SK-N-SH (cell line): ENCODE data around the gene RAPGEF2. TPM values are rescaled to one million over a fixed set of nuclear protein-coding genes. Genes with fewer than 3 reads are reported as not detected.

ENCODE experiments used
- CTCF ChIA-PET: fragments of 300-600, 350-600 bp; formaldehyde crosslinking; extraction: SDS; loops from one replicate; lab custom pipeline; 2021; lab: Yijun Ruan, JAX
- POLR2A ChIA-PET: fragments of 350-600 bp; sonication (Branson Sonifier 250); formaldehyde crosslinking; extraction: SDS; loops from one replicate; lab custom pipeline; 2020; ENCODE audit warnings: antibody characterized with exemption, inconsistent platforms; lab: Yijun Ruan, JAX
- DNase-seq: peaks from one replicate; pipeline ENCODE4 v3.0.0; 2012
- H2AFZ ChIP-seq: fragments of 200-600 bp; sonication (generic); 2 replicates; pipeline ENCODE4 v1.8.1; 2016; ENCODE audit warnings: antibody characterized with exemption, mild to moderate bottlenecking, low read depth
- H3F3A ChIP-seq: fragments of 200-600 bp; sonication (generic); replicated peaks from 2 replicates; pipeline ENCODE3; 2016; ENCODE audit warnings: antibody characterized with exemption, mild to moderate bottlenecking; ENCODE audit not compliant: insufficient read depth
- H3K27ac ChIP-seq, 2 experiments: fragments of 200-500 bp in 1 of 2; fragments of 200-600 bp in 1 of 2; sonication (Bioruptor generic) in 1 of 2; sonication (generic), shearing (Covaris generic) in 1 of 2; 2 replicates each; pipeline versions ENCODE4 v1.5.1 to v1.6.1; 2014 to 2016; ENCODE audit warnings: low read depth in 2 of 2, inconsistent platforms in 1 of 2, low read length in 1 of 2, mild to moderate bottlenecking in 1 of 2, mixed read lengths in 1 of 2
- H3K27me3 ChIP-seq: fragments of 200-600 bp; sonication (generic), shearing (Covaris generic); 2 replicates; pipeline ENCODE4 v1.6.1; 2016; ENCODE audit warnings: mixed run types; ENCODE audit not compliant: insufficient read depth
- H3K36me3 ChIP-seq, 2 experiments: fragments of 200-500 bp in 1 of 2; fragments of 200-600 bp in 1 of 2; sonication (Bioruptor generic) in 1 of 2; sonication (generic) in 1 of 2; replicated peaks in 1 of 2; 2 replicates each; pipeline versions ENCODE3 to v1.5.1; 2014 to 2016; ENCODE audit warnings: low read length in 1 of 2, mild to moderate bottlenecking in 1 of 2; ENCODE audit not compliant: insufficient read depth in 2 of 2, control insufficient read depth in 1 of 2
- H3K4me1 ChIP-seq, 2 experiments: fragments of 200-500 bp in 1 of 2; fragments of 200-600 bp in 1 of 2; sonication (Bioruptor generic) in 1 of 2; sonication (generic), shearing (Covaris generic) in 1 of 2; 2 replicates each; pipeline versions ENCODE4 v1.5.1 to v1.6.1; 2014 to 2016; ENCODE audit warnings: low read depth in 1 of 2, low read length in 1 of 2, mixed run types in 1 of 2; ENCODE audit not compliant: insufficient read depth in 2 of 2, control insufficient read depth in 1 of 2
- H3K4me2 ChIP-seq: fragments of 200-600 bp; sonication (generic), shearing (Covaris generic); 2 replicates; pipeline ENCODE4 v1.6.1; 2017; ENCODE audit warnings: mixed run types
- H3K4me3 ChIP-seq, 2 experiments: fragments of 200-500 bp in 1 of 2; fragments of 200-600 bp in 1 of 2; sonication (Bioruptor generic) in 1 of 2; sonication (generic), shearing (Covaris generic) in 1 of 2; 2 replicates each; pipeline versions ENCODE4 v1.5.1 to v1.8.1; 2014 to 2016; ENCODE audit warnings: low read depth in 2 of 2, inconsistent platforms in 1 of 2, low read length in 1 of 2, mild to moderate bottlenecking in 1 of 2, mixed read lengths in 1 of 2, moderate library complexity in 1 of 2
- H3K79me2 ChIP-seq: fragments of 200-600 bp; sonication (generic); 2 replicates; pipeline ENCODE4 v1.8.1; 2017; ENCODE audit warnings: mild to moderate bottlenecking; ENCODE audit not compliant: insufficient read depth
- H3K9ac ChIP-seq: fragments of 200-600 bp; sonication (generic); 2 replicates; pipeline ENCODE4 v1.6.1; 2017; ENCODE audit warnings: mixed run types
- H3K9me2 ChIP-seq: fragments of 200-600 bp; sonication (generic); 2 replicates; pipeline ENCODE4 v1.6.1; 2017; ENCODE audit warnings: mixed run types
- H3K9me3 ChIP-seq: fragments of 200-600 bp; sonication (generic); 2 replicates; pipeline ENCODE4 v1.6.1; 2017; ENCODE audit warnings: mixed run types, mild to moderate bottlenecking, moderate library complexity
- H4K20me1 ChIP-seq: fragments of 200-600 bp; sonication (generic); 2 replicates; pipeline ENCODE4 v1.6.1; 2017; ENCODE audit warnings: mild to moderate bottlenecking, mixed run types; ENCODE audit not compliant: insufficient read depth
- ELF1 ChIP-seq: IDR thresholded peaks from 2 replicates; pipeline ENCODE4 v1.4.0; 2012
- EZH2phosphoT487 ChIP-seq: fragments of 200-600 bp; sonication (generic); IDR thresholded peaks from 2 replicates; pipeline ENCODE4 v1.6.1; 2017; ENCODE audit warnings: low read depth, mixed run types, mild to moderate bottlenecking, antibody characterized with exemption, moderate library complexity, borderline replicate concordance
- FOSL2 ChIP-seq: IDR thresholded peaks from 2 replicates; pipeline ENCODE4 v1.4.0; 2012; ENCODE audit warnings: low read depth, mild to moderate bottlenecking, moderate library complexity, borderline replicate concordance
- FOXJ3 ChIP-seq: sonication (generic); formaldehyde crosslinking; IDR thresholded peaks from 2 replicates; pipeline ENCODE4 v1.5.1; 2020; ENCODE audit warnings: mild to moderate bottlenecking, missing genetic modification reagents
- MEF2A ChIP-seq: IDR thresholded peaks from 2 replicates; pipeline ENCODE4 v1.4.0; 2012; ENCODE audit warnings: low read depth, borderline replicate concordance
- MXI1 ChIP-seq: IDR thresholded peaks from 2 replicates; pipeline ENCODE4 v1.6.1; 2012; ENCODE audit warnings: mild to moderate bottlenecking, low read depth, low read length, improper control_type of control experiment
- NFIC ChIP-seq: IDR thresholded peaks from 2 replicates; pipeline ENCODE4 v1.4.0; 2012; ENCODE audit warnings: borderline replicate concordance
- RAD21 ChIP-seq: IDR thresholded peaks from 2 replicates; pipeline ENCODE4 v1.6.1; 2012; ENCODE audit warnings: mild to moderate bottlenecking, low read length
- RCOR1 ChIP-seq: fragments of 150-350 bp; IDR thresholded peaks from 2 replicates; pipeline ENCODE4 v1.6.1; 2017; ENCODE audit warnings: antibody characterized with exemption, low read length
- SIN3A ChIP-seq: IDR thresholded peaks from 2 replicates; pipeline ENCODE4 v1.6.1; 2012; ENCODE audit warnings: low read depth, mild to moderate bottlenecking, low read length, moderate library complexity, borderline replicate concordance
- TAF1 ChIP-seq: IDR thresholded peaks from 2 replicates; pipeline ENCODE4 v1.6.1; 2012; ENCODE audit warnings: low read depth, mild to moderate bottlenecking, low read length, moderate library complexity, borderline replicate concordance
- TCF12 ChIP-seq: IDR thresholded peaks from 2 replicates; pipeline ENCODE4 v1.4.0; 2012
- WGBS: methylation state at CpG from one replicate; pipeline ENCODE4 v1.1.6; 2017; ENCODE audit warnings: low lambda C conversion rate; 5-methylcytosine and 5-hydroxymethylcytosine counted together
- polyA plus RNA-seq, 3 experiments: library from polyadenylated mRNA; depleted of rRNA; stranded (reverse); fragments of >200 nt; gene quantifications; 2 replicates each; pipeline ENCODE4 v1.2.3, GENCODE V29; 2012
- TF ChIP-seq, protein P1 (sequence below): IDR thresholded peaks from 2 replicates; pipeline ENCODE4 v1.4.0; 2012; ENCODE audit warnings: low read depth, borderline replicate concordance
- TF ChIP-seq, protein P2 (sequence below): IDR thresholded peaks from 2 replicates; pipeline ENCODE4 v1.6.1; 2012; ENCODE audit warnings: mild to moderate bottlenecking, low read depth, low read length, moderate library complexity
- TF ChIP-seq, protein P3 (sequence below): IDR thresholded peaks from 2 replicates; pipeline ENCODE4 v1.4.0; 2012; ENCODE audit warnings: low read depth

The RAPGEF2 gene
- polyA plus RNA-seq, 1 of the 3 experiments (the other 2 are of a cell fraction) = 19.2 TPM

DNA sequence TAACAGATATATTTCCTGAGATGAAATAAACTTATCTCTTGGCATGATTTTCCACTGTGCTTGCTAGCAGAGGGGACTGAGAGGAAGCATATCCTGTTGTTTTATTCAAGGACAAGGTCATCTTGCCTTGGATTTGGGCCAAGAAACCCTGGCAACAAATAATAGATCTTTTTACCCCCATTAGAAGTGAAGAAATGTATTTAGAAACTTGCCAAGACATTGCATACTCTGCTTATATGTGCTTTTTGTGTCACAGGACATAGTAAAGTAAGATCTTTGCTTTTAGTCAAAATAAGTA lies 170.2 kb downstream of the RAPGEF2 start:
- ChIA-PET POLR2A (no interaction called here), CTCF (no interaction called here)
- H3K79me2 ChIP-seq = peaks cover 53% of the 10 kb centered on the region
- 0 out of 2 replicates have a peak overlapping the region, but pooled peaks have one; percentile 9 for H3K4me2 ChIP-seq
- no peaks in the 10 kb centered on the region for H4K20me1 ChIP-seq
- H3K9me3 ChIP-seq = no peaks in the 10 kb centered on the region
- DNase-seq = peak; percentile 45
- H2AFZ ChIP-seq = no peak overlapping the region
- no peak overlapping the region for H3K4me3 ChIP-seq
- peaks cover 26 to 40% of the 10 kb centered on the region in 2 experiments for H3K4me1 ChIP-seq
- peaks cover 13% of the 10 kb centered on the region for H3F3A ChIP-seq
- H3K27ac ChIP-seq = peak overlapping the region; percentile 24 to 36; a peak in 3 of 4 replicates
- H3K9me2 ChIP-seq = no peaks in the 10 kb centered on the region
- no peaks in the 10 kb centered on the region for H3K27me3 ChIP-seq
- TF ChIP-seq TCF12 (peak; percentile 29; the same call in 1 of the 2 replicates), NFIC (peak; percentile 66), FOSL2 (no peak), EZH2phosphoT487 (no peak), RCOR1 (0 out of 2 replicates have a peak, but pooled peaks have one; percentile 29)
- H3K9ac ChIP-seq = no peak overlapping the region
- H3K36me3 ChIP-seq = peaks cover 0 to 3% of the 10 kb centered on the region in 2 experiments

DNA sequence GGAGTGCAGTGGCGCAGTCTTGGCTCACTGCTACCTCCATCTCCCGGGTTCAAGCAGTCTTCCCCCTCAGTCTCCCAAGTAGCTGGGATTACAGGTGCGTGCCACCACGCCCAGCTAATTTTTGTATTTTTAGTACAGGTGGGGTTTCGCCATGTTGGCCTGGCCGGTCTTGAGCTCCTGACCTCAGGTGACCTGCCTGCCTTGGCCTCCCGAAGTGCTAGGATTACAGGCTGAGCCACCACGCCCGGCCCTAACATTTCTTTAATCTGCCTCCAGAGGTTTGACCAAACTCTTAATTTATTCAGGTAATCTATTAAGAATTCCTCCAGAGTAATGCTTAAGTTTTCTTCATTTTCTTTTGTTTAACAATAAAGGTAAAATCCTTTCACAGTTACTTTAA lies 171.0 kb downstream of the RAPGEF2 start:
- DNase-seq = no peak
- H3K9ac ChIP-seq = no peak overlapping the region
- H3K4me1 ChIP-seq = peaks cover 22 to 40% of the 10 kb centered on the region in 2 experiments
- H3K79me2 ChIP-seq = peaks cover 57% of the 10 kb centered on the region
- H3K27ac ChIP-seq = peak overlapping the region in 1 of 2 experiments; percentile 36; a peak in 2 of 4 replicates
- H3K4me3 ChIP-seq = no peak overlapping the region
- no peaks in the 10 kb centered on the region for H3K9me3 ChIP-seq
- TF ChIP-seq MXI1 = no peak
- TF ChIP-seq SIN3A = no peak
- TF ChIP-seq MEF2A = no peak
- TF ChIP-seq, protein P1, sequence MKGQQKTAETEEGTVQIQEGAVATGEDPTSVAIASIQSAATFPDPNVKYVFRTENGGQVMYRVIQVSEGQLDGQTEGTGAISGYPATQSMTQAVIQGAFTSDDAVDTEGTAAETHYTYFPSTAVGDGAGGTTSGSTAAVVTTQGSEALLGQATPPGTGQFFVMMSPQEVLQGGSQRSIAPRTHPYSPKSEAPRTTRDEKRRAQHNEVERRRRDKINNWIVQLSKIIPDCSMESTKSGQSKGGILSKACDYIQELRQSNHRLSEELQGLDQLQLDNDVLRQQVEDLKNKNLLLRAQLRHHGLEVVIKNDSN = no peak
- TF ChIP-seq, protein P2, sequence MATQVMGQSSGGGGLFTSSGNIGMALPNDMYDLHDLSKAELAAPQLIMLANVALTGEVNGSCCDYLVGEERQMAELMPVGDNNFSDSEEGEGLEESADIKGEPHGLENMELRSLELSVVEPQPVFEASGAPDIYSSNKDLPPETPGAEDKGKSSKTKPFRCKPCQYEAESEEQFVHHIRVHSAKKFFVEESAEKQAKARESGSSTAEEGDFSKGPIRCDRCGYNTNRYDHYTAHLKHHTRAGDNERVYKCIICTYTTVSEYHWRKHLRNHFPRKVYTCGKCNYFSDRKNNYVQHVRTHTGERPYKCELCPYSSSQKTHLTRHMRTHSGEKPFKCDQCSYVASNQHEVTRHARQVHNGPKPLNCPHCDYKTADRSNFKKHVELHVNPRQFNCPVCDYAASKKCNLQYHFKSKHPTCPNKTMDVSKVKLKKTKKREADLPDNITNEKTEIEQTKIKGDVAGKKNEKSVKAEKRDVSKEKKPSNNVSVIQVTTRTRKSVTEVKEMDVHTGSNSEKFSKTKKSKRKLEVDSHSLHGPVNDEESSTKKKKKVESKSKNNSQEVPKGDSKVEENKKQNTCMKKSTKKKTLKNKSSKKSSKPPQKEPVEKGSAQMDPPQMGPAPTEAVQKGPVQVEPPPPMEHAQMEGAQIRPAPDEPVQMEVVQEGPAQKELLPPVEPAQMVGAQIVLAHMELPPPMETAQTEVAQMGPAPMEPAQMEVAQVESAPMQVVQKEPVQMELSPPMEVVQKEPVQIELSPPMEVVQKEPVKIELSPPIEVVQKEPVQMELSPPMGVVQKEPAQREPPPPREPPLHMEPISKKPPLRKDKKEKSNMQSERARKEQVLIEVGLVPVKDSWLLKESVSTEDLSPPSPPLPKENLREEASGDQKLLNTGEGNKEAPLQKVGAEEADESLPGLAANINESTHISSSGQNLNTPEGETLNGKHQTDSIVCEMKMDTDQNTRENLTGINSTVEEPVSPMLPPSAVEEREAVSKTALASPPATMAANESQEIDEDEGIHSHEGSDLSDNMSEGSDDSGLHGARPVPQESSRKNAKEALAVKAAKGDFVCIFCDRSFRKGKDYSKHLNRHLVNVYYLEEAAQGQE = no peak
- no peak for TF ChIP-seq ELF1
- no peak for TF ChIP-seq TAF1
- no peak for TF ChIP-seq FOXJ3 (CRISPR knock-in tag)
- TF ChIP-seq, protein P3, sequence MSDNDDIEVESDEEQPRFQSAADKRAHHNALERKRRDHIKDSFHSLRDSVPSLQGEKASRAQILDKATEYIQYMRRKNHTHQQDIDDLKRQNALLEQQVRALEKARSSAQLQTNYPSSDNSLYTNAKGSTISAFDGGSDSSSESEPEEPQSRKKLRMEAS = no peak
- no peak for TF ChIP-seq RCOR1
- no peak for TF ChIP-seq RAD21
- TF ChIP-seq TCF12 = no peak
- no peaks in the 10 kb centered on the region for H3K27me3 ChIP-seq
- H3K9me2 ChIP-seq = no peaks in the 10 kb centered on the region
- POLR2A ChIA-PET = no interaction called here
- peaks cover 11% of the 10 kb centered on the region for H3F3A ChIP-seq
- H4K20me1 ChIP-seq = no peaks in the 10 kb centered on the region
- H3K4me2 ChIP-seq = no peak overlapping the region
- WGBS = 97% methylated on average over 9 of the region's 9 CpGs
- no peak overlapping the region for H2AFZ ChIP-seq
- peaks cover 0 to 3% of the 10 kb centered on the region in 2 experiments for H3K36me3 ChIP-seq
- CTCF ChIA-PET = no interaction called here
